BLaER1 (cell line): Measurements from ENCODE around the gene CUBN.

Source experiments
- H3K27ac ChIP-seq: shearing (Covaris generic); formaldehyde crosslinking; 2 replicates; pipeline ENCODE4 v1.8.1; 2022
- H3K27me3 ChIP-seq: shearing (Covaris generic); formaldehyde crosslinking; 2 replicates; pipeline ENCODE4 v1.8.1; 2022
- H3K36me3 ChIP-seq: shearing (Covaris generic); formaldehyde crosslinking; 2 replicates; pipeline ENCODE4 v1.8.1; 2022
- H3K4me1 ChIP-seq: shearing (Covaris generic); formaldehyde crosslinking; 2 replicates; pipeline ENCODE4 v1.8.1; 2022
- H3K4me2 ChIP-seq: shearing (Covaris generic); formaldehyde crosslinking; 2 replicates; pipeline ENCODE4 v1.8.1; 2022
- H3K4me3 ChIP-seq: shearing (Covaris generic); formaldehyde crosslinking; 2 replicates; pipeline ENCODE4 v1.8.1; 2022
- H3K9ac ChIP-seq: shearing (Covaris generic); formaldehyde crosslinking; 2 replicates; pipeline ENCODE4 v1.8.1; 2022
- H3K9me3 ChIP-seq: shearing (Covaris generic); formaldehyde crosslinking; 2 replicates; pipeline ENCODE4 v1.8.1; 2022
- H4K20me1 ChIP-seq: shearing (Covaris generic); formaldehyde crosslinking; 2 replicates; pipeline ENCODE4 v1.8.1; 2022
- Cebpa-rat ChIP-seq: shearing (Covaris generic); IDR thresholded peaks from 2 replicates; pipeline ENCODE4 v1.8.1; 2022

The CUBN gene

DNA sequence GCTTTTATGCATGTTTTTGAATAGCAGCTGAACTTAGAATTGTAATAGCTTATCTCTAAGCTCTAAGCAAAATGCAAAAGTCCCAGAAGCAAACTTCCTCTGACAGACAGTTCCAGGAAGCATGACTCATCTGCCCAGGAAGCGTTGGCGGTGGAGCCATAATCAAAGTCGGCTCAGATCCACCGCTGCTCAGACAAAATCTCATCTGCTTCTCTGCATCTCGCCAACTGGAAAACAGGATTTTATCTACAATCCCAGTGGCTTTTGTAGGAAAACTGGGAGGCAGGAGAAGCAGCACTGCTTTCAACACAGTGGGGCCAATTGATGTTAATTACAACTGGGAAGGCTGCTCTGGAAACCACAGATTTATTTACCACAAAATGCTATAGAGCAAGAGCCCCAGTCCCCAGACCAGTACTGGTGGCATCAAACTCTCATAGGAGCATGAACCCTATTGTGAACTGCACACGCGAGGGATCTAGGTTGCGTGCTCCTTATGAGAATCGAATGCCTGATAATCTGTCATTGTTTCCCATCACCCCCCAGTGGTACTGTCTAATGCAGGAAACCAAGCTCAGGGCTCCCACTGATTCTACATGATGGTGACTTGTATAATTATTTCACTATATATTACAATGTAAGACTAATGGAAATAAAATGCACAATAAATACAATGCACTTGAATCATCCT lies 99.9 kb downstream of the CUBN start:
- peak overlapping the region; percentile 32 for H3K4me3 ChIP-seq
- H3K9me3 ChIP-seq, result no peaks in the 10 kb centered on the region
- peaks cover 55% of the 10 kb centered on the region for H3K4me1 ChIP-seq
- H4K20me1 ChIP-seq, result no peaks in the 10 kb centered on the region
- H3K4me2 ChIP-seq, result peak overlapping the region; percentile 70
- peak overlapping the region; percentile 11; the same call in 1 of the 2 replicates for H3K9ac ChIP-seq
- TF ChIP-seq Cebpa-rat, result no peak
- no peaks in the 10 kb centered on the region for H3K27me3 ChIP-seq
- no peaks in the 10 kb centered on the region for H3K36me3 ChIP-seq
- peak overlapping the region; percentile 27 for H3K27ac ChIP-seq

DNA sequence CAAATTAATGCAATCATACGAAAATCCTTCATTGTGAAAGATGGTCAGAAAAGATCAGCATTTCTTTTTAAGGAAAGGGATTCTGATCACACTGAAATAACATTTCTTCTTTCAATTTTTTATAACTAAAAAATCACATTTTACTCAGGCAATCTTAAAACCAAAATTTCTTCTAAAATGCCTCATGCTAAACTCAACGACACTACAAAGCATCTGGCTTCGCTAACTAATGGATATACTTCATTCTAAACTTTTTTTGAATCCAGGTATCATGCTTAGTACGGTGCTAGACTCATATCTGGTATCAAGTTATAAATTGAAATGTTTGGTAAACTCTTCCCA lies 100.4 kb downstream of the CUBN start:
- Histone ChIP-seq H4K20me1 (no peaks in the 10 kb centered on the region), H3K27me3 (no peaks in the 10 kb centered on the region), H3K4me1 (peaks cover 60% of the 10 kb centered on the region), H3K27ac (peak overlapping the region; percentile 27), H3K9ac (no peak overlapping the region; the same call in 1 of the 2 replicates), H3K36me3 (no peaks in the 10 kb centered on the region), H3K9me3 (no peaks in the 10 kb centered on the region), H3K4me2 (peak overlapping the region; percentile 70), H3K4me3 (peak overlapping the region; percentile 32)
- no peak for TF ChIP-seq Cebpa-rat

DNA sequence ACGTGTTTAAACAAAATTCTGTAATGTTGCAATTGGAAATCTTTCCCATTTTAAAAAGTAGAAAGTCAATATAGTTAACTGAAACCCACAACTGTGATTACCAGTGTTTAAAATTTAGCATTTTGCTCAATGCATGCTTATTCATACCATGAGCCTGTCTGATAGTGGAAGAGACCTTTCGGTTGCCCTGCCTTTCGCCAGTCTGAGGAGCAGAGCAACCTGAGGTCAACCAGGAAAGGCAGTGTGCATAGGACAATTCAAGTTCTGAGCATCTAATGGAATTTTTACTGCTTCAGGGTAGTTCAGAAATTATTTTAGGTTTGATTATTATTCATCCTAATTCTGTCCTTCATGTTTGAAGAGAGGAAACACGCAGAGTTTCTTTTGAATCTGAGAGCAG lies 100.8 kb downstream of the CUBN start:
- H3K9me3 ChIP-seq, result no peaks in the 10 kb centered on the region
- peak overlapping the region; percentile 70 for H3K4me2 ChIP-seq
- peak overlapping the region; percentile 27 for H3K27ac ChIP-seq
- no peaks in the 10 kb centered on the region for H4K20me1 ChIP-seq
- no peak overlapping the region for H3K9ac ChIP-seq
- H3K27me3 ChIP-seq, result no peaks in the 10 kb centered on the region
- no peak for TF ChIP-seq Cebpa-rat
- H3K4me1 ChIP-seq, result peaks cover 62% of the 10 kb centered on the region
- H3K4me3 ChIP-seq, result no peak overlapping the region
- H3K36me3 ChIP-seq, result no peaks in the 10 kb centered on the region

DNA sequence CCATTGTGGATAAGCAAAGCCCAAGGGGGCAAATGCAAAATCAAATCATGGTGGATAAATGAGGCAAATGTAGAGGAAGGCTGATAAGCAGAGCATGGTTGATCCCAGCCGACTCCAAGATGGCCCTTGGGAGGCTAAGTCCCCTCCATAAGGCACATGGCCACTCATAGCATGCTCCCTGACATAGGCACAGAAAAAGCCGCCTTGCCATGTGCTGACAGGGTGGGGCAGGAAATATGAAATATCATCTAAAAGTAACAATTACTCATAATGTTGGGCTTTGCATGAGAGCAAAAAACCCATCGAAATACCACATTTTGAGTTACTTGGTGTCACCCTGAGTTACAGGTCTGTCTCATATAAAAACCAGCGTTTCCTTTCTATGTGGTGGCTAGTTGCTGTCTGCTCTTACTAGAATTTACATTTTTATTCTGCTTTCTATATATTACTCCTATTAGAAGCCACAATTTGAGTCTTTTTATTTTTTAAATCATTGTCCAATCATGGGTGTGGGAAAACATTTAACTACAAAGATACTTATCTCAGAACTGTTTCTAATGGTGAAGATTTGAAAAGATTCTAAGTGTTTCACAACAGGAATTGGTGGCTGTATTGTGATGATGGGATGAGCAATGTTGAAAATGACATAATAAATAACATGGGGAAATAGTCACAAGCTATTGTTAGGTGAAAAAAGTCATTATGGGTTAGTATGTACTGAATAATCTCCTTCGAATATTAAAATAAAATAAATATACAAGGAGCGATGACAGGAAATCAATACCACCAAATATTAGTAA lies 102.7 kb downstream of the CUBN start:
- H4K20me1 ChIP-seq, result no peaks in the 10 kb centered on the region
- no peak overlapping the region for H3K4me2 ChIP-seq
- TF ChIP-seq Cebpa-rat, result no peak
- H3K27me3 ChIP-seq, result no peaks in the 10 kb centered on the region
- H3K27ac ChIP-seq, result no peak overlapping the region
- no peaks in the 10 kb centered on the region for H3K36me3 ChIP-seq
- H3K9ac ChIP-seq, result no peak overlapping the region
- H3K4me3 ChIP-seq, result no peak overlapping the region
- peaks cover 65% of the 10 kb centered on the region for H3K4me1 ChIP-seq
- H3K9me3 ChIP-seq, result no peaks in the 10 kb centered on the region

DNA sequence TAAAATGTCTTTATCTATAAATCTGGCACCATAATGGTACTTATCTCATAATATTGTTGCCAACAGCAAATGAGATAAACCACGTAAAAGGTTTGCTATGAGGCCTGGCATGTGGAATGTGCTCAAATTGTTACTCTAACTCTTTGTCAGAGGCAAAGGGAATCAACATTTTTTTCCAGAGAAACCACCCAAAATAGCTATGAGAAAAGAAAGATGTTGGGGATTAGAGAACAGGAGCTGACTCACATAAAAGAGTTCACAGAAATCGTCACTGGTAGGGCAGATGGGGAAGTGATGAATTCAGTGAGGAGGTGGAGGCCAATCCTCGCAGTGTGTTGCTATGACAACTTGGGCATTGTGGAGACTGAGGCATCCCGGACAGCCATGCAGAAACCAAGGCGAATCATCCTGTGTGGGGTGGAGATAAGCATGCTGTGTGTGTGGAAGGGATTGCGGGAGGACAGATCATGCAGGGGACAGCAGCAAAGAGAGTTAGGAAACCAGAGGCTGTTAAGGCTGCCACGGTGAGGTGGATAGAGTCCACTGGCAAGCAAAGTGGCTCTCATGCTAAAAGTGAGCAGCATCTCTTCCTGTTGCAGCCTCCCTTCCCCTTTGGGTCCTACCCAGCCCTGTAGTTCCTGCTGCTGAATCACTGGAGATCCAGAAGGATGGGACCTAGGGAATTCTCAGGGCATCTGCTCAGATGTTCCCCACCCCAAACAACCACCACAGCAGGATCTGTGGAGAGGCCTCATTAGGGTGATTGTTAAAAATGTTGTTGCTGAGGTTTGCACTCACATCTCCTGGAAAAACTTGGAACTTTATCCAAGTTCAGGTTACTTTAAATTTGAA lies 103.9 kb downstream of the CUBN start:
- no peak for TF ChIP-seq Cebpa-rat
- H3K36me3 ChIP-seq, result no peaks in the 10 kb centered on the region
- no peaks in the 10 kb centered on the region for H4K20me1 ChIP-seq
- no peaks in the 10 kb centered on the region for H3K27me3 ChIP-seq
- peaks cover 65% of the 10 kb centered on the region for H3K4me1 ChIP-seq
- H3K9me3 ChIP-seq, result no peaks in the 10 kb centered on the region
- 0 out of 2 replicates have a peak overlapping the region, but pooled peaks have one; percentile 11 for H3K27ac ChIP-seq
- no peak overlapping the region for H3K4me3 ChIP-seq
- H3K4me2 ChIP-seq, result peak overlapping the region; percentile 19; the same call in 1 of the 2 replicates
- H3K9ac ChIP-seq, result no peak overlapping the region

DNA sequence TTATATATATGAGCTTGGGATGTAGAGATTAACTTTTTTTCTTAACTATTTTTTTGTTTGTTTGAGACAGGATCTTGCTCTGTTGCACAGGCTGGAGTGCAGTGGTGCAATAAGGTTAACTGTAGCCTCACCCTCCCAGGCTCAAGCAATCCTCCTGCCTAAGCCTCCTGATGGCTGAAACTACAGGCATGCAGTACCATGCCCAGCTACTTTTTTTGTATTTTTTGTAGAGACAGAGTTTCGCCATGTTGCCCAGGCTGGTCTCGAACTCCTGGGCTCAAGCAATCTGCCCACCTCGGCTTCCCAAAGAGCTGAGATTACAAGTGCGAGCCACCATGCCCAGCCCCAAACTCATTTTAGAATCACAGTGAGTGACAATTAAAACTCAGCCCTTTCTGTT lies 105.2 kb downstream of the CUBN start:
- H3K36me3 ChIP-seq, result no peaks in the 10 kb centered on the region
- H3K27ac ChIP-seq, result peak overlapping the region; percentile 80
- H3K4me3 ChIP-seq, result 0 out of 2 replicates have a peak overlapping the region, but pooled peaks have one; percentile 1
- TF ChIP-seq Cebpa-rat, result no peak
- H3K9ac ChIP-seq, result peak overlapping the region; percentile 66; the same call in 1 of the 2 replicates
- peak overlapping the region; percentile 80 for H3K4me2 ChIP-seq
- 0 out of 2 replicates have a peak, but pooled peaks cover 3% of the 10 kb centered on the region for H3K9me3 ChIP-seq
- no peaks in the 10 kb centered on the region for H4K20me1 ChIP-seq
- H3K4me1 ChIP-seq, result peaks cover 56% of the 10 kb centered on the region
- H3K27me3 ChIP-seq, result no peaks in the 10 kb centered on the region

DNA sequence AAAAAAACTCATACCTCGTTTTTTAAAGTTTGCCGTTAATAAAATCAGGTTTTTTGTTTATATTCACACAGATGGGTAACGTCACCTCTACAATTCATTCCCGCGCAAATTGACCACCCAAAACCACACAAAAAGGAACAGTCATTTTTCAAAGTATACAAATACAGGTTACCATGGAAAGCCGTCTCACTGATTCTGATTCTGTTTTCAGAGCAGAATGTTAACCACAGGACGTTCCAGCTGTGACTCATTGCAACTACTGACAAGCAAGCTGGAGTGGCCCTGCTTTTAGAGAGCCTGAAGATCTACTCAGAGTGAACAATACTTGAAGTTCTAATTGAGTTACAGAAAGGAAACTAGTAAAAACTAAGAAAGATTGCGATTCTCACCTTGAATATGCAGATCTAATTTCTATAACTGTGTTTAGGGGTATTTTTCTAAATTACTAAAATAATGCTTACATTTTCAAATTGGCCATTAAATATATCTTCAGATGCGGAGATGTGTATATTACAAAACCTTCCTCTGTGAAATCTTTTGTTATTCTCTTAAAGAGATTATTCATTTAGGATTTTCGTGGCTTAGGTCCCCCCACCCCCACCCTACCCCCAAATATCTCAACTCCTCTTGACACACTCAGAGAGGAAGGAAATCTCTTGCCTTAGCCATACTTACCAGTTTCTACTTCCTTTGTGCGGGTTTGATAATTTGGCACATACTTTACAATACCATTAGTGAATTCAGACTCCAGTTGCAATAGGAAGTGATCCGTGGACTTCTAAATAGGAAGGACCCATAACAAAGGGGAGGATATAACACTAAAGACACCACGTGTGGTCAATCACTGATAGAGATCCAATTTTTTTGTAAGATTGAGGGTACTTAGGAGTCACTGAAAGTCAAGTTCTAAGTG lies 106.0 kb downstream of the CUBN start:
- no peaks in the 10 kb centered on the region for H3K36me3 ChIP-seq
- peak overlapping the region; percentile 80 for H3K27ac ChIP-seq
- no peak for TF ChIP-seq Cebpa-rat
- H3K4me1 ChIP-seq, result peaks cover 47% of the 10 kb centered on the region
- peaks cover 10% of the 10 kb centered on the region for H3K9me3 ChIP-seq
- H3K4me2 ChIP-seq, result peak overlapping the region; percentile 80
- H3K4me3 ChIP-seq, result peak overlapping the region; percentile 1; the same call in 1 of the 2 replicates
- H3K9ac ChIP-seq, result peak overlapping the region; percentile 66; the same call in 1 of the 2 replicates
- H4K20me1 ChIP-seq, result no peaks in the 10 kb centered on the region
- no peaks in the 10 kb centered on the region for H3K27me3 ChIP-seq

DNA sequence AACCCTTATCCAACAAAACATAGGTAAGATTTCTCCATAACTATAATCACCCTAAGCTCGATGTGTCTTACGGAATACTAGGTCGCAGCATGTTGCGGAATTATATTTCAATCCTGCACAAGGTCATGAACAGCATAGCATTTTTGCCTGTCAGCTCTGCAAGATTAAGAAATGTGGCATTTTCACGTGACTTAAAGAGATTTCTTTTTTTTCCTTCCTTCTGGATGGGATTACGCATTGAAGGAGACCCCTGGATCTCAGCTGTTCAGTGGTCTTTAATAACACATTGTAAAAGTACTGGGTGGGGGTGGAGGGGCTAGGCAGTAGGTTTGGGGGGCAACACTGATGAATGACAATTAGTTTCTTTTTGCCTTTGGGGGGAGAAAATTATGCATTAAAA lies 106.7 kb downstream of the CUBN start:
- Histone ChIP-seq H3K27ac (peak overlapping the region; percentile 80; the same call in 1 of the 2 replicates), H3K4me2 (peak overlapping the region; percentile 80; the same call in 1 of the 2 replicates)

More for the DNA sequence above, 106.7 kb downstream of the CUBN start:
- TF ChIP-seq Cebpa-rat, result no peak
- H3K27me3 ChIP-seq, result no peaks in the 10 kb centered on the region
- no peak overlapping the region for H3K4me3 ChIP-seq
- no peaks in the 10 kb centered on the region for H3K36me3 ChIP-seq
- peaks cover 17% of the 10 kb centered on the region for H3K9me3 ChIP-seq
- peaks cover 42% of the 10 kb centered on the region for H3K4me1 ChIP-seq
- no peak overlapping the region for H3K9ac ChIP-seq
- H4K20me1 ChIP-seq, result no peaks in the 10 kb centered on the region
